ENCODE data around the gene MANBA.
"Not testable (repeated sequence)": the region's sequence is repeated elsewhere in the genome, so short reads cannot be mapped to it uniquely, and the experiment has no call there.

Gene MANBA

DNA sequence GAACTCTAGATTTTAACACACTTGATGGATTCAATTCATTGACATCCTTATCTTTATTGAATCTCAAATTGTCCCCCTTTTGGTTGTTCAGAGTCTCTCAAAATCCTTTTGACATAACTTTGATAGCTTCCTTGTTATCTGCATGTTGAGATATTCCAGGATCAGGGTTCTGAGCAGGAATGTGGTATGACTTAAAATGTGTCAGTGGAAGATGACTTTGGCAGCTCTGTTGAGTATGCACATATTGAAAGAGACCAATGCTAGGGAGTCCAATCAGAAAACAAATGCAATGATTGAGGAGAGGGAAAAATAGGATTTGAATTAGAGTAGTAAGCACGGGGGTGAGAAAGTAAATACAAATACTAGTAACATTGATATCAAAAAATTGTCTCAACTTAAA, 93.8 kb downstream of the MANBA start:
- DNase-seq, result no peak

DNA sequence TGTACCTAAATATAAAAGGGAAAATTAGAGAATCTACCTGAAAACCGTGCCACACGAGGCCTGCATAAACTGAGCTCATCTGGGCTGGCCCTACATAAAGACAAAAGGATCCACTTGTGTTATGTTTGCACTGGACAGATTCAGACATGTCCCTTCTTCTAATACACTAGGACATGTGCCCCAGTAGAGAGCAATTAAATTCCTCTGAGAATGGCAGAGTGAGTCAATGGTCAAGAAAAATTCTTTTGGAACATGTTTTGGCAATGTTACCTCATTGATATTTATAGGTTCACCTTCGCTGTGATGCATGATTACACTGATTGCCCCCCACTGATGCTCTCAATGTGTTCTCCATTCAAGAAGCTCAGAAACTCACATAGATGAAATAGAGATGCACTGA, 95.2 kb downstream of the MANBA start:
- no peak for DNase-seq

DNA sequence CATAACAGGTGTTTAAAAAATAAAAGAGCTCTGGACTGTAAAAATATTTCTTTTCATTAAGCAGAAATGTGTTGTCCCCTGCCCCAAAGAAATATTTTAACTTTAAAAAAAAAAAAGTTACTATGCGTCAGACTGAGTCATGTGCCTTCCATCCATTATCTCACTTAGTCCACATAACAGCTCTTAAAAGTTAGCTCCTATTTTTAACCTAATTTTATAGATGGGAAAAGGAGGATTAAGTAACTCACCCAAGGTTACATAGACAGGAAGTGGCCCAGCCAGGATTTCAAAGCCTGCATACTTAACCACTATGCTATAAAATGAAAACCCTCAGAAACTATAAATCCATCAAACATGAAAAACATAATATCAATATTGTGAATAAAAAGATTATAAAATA, 97.7 kb downstream of the MANBA start:
- DNase-seq, result no peak

DNA sequence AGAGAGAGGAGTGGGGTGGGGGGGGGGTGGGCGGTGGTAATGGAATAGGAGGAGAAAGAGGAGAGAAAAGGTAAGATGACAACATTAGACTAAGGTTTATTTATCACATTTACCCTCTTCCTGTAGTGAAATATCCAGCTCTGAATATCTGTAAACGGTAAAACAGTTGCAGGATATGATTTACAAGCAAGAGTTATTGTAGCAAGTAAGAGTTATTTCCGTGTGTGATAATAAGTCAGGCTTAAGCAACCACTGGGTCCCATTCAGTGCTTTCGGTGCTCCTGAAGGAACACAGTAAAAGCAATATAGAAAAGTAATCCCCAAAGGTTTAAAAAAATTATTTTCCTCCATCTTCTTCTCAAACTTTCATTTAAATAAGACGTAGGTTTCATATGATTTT, 103.6 kb downstream of the MANBA start:
- no peak for DNase-seq

DNA sequence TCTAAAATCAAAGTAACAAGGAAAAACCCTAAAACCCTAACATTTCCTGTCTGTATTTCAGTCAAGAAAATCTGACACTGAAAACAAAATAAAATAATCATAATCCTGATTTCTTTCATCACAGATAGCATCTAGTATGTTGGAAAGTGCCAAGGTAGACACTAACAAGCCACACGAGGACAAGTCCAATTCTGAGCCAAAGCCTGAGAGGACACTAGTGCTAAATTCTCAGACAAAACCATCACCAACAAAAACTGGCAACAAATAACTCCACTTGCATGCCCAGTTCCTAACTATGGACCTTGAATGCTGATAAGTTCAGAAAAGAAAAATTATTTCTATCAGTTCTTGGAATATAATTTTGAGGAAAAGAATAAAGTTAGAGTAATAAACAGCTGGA, 113.7 kb downstream of the MANBA start:
- no peak for DNase-seq

DNA sequence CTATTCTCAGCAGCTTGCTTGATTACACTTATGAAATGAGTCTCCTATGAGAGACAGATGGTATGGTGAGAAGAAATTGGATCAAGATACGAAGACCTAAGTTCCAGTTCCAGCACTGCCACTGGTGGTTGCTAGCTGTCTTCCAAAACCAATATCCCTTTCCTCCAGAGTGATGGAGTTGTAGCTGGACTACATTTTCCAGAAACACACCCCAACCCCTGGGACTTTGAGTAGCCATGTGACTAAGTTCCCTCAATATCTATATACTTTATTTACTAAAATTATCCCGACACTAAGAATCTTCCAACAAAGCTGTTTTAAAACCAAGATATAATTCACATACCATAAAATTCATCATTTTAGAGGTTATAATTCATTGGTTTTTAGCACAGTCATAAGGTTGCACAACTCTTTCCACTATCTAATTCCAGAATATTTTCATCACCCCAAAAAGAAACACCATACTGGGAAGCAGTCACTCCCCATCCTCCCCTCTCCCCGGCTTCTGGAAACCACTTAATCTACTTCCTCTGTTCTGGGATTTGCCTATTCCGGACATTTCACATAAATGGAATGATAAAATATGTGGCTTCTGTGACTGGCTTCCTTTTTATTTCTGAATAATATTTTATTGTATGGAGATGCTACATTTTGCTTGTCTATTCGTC, 118.0 kb downstream of the MANBA start:
- DNase-seq, result no peak

DNA sequence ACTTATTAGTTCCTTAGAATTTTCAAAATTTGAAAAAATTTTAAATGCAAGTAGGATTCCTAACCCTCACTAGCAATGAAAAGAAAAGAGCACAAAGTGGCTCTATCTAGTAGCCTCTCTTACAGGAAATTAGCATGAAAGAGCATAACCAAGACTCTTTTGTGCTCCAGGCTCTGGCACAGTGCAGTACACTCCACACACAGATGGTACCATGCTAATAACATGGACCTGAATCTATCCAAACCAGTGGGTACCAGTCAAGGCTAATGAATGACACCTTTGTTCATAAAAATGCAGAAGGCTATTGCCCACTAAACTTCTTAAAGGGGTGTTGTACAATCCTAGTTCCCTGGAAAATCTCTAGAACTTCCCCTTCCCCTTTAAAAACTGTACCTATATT, 119.0 kb downstream of the MANBA start:
- DNase-seq, result no peak

DNA sequence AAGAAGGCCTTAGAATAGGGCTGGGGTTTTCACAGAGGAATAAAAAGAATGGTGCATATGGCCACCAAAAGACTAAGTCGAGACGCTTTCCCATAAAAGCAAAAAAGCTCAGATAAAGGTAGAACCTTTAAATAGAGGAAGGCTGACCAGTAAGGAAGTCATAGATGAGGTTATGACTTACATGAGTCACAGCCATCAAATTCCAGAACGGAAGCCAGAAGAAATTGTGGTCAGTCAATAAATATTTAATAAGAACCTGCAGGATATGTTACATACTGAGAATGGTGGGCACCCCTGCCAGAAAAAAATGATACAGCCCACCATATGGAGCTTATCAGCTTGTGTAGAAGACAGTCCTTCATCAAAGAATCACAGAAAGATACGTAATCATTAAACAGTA, 120.1 kb downstream of the MANBA start:
- DNase-seq, result no peak

DNA sequence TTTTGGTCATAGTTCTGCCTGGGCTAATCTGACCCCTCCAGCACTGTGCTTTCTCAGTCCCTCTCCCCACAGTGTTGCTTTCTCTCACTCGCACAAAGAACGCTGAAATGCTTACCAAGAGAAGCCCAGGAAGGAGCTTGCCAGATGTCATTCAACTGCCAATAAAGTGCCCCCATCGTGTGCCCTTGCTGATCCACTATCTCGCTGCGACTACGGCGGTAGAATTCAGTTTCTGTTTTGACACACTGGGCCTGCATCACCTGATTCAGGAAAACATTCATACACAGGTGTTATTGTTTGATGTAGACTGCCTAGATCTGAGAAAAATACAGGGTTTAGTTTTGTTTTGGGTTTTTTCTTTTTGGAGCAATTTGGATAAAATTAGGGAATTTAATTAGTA, 121.2 kb downstream of the MANBA start:
- DNase-seq, result no peak

DNA sequence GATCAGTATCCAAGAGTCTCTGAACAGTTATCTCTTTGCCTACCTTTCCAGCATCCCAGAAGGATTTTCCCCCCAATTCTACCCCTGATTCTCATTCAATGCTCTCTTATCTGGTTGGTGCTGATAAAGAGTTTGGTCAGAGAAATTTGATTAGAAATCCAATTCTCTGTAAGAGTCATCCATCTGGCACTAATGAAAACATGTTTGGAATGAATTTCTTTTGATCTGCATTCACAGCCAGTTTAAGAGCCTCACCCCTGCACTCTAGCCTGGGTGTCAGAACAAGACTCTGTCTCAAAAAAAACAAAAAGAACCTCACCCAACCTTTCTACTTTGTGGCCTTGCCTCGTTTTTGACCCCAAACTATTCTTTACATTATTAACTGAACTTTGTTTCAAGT, 122.1 kb downstream of the MANBA start:
- no peak for DNase-seq

DNA sequence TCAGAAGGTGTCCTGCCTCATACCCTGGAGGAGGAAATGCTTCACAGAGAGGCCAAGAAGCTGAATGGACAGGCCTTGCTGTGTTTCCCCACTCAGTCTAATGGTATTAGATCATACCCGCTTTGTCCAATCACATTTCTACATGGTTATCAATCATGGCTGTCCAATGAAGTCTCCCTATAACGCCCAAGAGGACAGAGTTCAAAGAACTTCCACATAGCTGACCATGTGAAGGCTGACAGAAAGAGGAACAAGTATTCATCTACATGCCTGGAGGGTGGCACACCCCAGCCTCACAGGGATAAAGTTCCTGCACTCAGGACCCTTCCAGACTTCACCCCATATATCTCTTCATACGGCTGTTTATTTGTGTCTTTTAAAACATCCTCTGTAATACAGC, 123.4 kb downstream of the MANBA start:
- no peak for DNase-seq

DNA sequence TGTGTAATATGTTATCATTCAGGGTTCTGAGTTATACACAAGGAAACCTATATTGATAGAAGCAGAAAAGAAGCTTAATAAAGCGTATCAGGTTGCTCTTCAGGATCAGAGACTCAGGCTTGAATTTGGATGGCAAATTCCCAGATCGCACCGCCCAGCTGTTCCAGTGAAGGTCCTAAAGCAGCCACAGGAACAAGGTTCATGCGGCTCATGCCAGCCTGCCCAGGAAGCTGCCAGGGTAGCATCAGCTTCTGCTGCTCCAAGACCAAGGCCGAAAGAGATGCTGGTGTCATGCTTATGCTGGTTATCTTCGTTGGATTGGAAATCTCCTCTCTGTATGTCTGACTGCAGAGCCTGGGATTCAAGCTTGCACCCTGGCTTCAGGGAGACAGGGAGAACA, 127.7 kb downstream of the MANBA start:
- DNase-seq, result no peak

DNA sequence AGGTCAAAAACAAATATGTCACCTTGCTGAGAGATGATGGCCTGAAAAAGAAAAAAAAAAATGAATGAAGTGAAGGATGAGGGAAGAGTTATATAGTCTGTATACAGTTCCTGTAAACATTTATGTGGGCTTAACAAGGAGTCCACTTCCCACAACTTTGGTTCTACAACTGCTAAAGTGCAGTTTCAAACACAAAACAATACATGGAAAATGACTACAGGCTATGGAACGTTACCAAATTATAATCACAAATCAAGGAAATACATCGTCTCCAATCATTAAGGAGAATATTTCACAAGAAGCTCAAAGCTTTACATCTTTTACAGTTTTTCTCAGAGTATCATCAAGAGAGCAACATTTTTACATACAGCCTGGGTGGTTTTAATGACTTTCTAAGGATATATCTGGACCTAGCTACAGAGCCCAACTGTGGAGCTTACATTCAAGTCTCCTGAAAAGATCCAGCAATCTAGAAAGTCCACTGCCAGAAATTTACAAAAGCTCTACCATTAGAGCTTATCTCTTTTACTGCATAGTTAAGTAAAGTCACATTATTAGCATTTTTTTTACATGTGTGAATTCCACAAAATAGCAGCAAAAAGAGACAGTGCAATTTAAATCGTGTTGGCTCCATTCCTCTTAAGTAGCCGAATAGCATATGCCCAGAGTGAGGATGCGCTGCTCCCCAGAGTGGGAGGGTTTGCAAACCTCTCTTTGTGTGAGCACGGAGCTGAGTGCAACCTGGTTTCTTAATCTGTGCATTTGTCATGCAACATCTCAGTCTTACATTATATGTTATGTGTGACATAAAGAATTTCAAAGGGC, 128.3 kb downstream of the MANBA start:
- DNase-seq, result no peak

DNA sequence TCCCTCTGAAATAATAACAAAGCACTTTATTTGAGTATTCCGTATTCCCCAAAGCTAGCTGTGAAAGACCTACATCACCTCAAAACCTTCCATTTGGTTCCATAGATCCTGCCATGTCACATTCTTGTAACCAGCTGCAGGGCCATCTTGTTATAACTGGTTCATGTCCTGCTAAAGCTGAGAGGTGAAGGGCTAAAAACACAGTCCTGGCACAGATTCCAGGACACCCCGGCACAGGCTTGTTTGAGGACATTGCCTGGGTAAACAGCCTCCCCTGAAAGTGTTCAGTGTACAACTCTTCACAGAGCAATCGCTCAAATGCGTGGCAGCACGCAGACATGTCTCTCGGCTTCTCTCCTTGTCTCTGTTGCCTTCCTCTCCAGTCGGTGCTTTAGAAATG, 129.2 kb downstream of the MANBA start:
- no peak for DNase-seq

DNA sequence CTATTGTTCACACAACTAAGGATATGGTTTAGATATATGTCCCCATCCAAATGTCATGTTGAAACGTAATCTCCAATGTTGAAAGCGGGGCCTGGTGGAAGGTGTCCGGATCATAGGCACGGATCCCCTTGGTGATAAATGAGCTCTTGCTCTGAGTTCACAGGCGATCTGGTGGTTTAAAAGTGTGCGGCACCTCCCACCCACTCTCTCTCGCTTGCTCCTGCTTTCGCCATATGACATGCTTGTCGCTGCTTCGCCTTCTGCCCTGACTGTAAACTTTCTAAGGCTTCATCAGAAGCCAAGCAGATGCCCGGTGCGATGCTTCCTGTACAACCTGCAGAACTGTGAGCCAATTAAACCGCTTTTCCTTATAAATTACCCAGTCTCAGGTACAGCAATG, 131.1 kb downstream of the MANBA start:
- no peak for DNase-seq

DNA sequence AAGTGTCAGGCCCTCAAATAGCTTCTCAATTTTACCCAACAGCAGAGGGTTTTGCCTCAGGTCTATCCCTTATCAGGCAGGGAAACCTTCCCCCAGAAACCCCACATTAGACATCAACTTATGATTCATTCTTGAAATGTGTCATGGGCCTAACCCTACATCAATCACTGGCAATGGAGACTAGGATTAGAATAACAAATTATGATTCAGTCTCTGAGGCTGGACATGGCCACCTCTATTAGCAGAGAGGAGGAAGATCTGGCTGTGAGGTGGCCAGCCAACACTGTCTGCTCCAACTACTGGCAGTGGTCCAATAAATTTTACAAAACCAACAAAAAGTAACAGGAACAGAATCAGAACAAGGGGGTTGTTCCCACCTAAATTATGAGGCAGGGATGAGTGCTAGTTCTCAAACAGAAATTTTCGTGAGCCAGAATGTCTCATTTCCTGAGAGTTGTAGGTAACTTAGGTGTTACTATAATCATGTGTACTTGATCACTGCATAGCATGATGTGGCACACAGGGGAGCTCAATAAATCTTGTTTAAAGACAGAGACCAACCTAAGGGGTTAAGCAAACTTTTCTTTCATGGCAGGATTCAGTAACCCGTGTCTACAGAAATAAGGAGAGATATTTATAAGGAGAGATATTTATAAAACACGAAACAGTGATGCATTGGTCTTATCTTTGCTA, 132.8 kb downstream of the MANBA start:
- DNase-seq, result no peak

DNA sequence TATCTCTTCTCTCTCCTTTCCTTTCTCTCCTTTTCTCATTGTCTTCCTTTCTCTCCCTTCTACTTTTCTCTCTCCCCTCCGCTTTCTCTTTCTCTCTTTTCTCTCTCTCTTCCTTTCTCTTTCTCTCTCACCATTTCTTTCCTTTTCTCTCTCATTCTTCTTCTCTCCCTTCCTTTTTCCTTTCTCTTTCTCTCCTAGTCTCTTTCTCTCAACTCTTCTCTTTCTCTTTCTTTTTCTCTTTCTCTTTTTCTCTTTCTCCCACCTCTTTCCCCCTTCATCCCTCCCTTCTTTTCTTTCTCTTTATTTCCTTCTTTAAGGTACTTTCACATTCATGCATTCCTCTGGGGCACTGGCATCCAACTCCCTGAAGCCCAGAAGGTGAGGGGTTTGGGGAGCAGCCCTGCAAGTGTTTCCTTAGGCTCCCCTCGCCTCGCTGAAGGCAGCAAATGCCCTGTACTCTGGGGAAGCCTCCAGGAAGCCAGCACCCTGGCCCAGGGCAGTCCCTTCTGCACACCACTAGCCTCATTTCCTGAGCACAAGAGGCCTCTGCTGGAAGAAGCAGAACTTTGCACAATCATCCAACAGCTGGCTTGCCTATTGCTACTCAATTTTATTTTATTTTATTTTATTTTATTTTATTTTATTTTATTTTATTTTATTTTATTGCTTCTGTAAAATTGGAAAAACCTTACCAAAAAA, 135.4 kb downstream of the MANBA start:
- no peak for DNase-seq

DNA sequence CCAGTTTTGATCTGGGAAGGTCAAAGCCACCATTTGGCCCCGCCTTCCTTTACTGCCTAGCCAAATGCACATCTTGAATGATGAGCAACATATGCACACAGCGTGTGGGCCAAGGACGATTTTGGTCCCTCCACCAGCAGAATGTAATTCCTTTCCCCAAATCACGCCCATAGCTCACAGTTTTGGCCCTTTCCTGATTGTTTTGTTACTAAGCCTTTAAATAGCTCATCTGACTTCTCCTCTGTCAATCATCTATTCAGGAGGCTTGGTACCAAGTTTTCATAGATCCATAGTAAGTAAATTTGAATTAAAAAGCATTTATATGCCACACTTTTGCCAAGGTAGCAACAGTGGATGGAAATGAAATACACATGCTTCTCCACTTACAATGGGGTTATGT, 136.3 kb downstream of the MANBA start:
- DNase-seq, result no peak

DNA sequence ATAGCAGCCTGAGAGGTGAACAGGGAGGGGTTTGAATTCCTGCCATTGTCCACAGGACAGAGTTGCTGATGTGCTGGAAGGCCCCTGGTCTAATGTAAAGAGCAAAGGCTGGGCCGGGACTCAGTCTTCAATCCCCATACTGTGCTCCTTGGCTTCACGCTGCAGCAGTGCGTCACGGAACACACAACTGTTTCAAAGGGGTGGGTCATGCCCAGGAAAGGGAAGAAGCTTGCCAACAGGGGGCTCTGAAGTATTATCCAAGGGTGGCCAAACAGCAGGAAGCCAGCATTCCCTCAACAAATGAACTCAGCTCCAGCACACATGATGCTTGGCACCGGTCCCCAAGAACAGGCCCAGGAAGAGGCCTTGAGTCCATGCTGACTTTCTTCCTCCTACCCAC, 137.1 kb downstream of the MANBA start:
- DNase-seq, result no peak

DNA sequence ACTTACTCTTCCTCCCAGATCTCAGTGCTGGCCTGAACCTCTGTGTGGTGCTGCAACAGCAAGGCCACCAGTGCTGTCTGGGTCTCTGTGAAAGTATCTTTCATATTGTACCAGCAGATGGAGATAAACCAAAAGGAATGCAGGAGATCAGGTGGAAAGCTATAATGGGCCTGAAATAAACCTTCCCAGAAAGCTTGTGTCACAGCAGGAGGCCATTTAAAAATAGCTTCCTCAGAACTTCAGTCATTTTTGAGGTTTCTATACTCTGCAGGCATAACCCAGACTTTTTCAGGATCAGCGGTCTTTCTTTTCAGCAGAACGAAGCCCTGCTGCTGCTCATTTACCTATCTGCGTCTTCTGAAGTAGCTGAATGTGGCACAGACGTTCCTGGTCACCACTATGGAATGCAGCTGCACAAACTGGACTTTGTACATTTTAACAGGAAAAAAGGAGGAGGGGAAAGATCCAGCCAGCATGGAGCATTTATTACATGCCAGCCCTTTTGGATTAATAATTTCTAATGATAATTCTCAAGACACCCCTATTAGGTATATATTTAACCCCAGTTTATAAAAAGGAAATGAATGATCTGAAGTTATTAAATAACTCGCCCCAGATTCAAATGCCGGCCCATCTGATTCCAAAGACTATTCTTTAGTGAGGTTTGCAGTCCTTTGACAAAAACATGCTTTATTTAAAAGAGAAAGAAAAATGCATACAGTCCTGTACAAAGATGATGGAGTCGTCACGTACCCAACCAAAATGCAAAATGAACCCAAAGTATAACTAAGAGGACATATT, 139.9 kb downstream of the MANBA start:
- peak; percentile 41 for DNase-seq

DNA sequence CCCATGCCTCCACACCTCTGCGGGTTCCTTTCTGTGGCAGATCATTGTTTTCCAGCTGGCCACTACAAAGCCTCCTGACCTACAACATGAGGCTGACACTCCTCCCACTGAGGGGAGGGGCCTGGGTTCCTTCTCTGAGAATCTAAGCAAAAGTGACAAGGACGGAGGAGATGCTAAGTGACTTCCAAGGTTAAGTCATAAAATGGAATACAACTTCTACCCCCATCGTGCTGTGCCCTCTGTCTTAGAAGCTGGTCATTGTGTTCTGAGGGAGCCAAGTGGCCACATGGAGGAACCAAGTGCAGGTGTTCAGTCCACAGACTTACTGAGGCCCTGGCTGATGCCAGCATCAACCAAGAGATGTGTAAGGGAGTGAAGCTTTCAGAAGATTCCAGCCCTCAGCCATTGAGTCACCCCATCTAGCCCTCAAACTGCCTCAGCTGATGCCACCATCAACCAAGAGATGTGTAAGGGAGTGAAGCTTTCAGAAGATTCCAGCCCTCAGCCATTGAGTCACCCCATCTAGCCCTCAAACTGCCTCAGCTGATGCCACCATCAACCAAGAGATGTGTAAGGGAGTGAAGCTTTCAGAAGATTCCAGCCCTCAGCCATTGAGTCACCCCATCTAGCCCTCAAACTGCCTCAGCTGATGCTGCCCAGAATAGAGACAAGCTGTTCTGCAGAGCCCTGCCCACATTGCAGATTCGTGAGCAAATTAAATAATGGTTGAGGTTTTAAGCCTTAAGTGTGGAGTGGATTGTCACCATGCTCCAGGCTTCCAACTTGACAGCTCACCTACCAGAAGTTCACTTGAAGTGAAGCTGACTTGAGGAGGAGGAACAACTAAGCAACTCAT, 140.8 kb downstream of the MANBA start:
- DNase-seq, result not testable (repeated sequence)

DNA sequence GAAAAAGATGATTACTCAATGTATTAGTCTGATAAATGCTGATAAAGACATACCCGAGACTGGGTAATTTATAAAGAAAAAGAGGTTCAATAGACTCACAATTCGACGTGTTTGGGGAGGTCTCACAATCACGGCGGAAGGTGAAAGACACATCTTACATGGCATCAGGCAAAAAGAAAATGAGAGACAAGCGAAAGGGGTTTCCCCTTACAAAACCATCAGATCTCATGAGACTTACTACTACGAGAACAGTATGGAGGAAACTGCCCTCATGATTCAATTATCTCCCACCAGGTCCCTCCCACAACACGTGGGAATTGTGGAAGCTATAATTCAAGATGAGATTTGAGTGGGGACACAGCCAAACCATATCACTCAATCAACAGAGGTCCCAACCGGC, 141.7 kb downstream of the MANBA start:
- DNase-seq, result not testable (repeated sequence)

Measured in NCI-H187 treated with DMSO at 0.1 percent for 48 hours (cell line).